GM06990 (cell line): Measurements from ENCODE around the gene CNTNAP2.
"Not testable (repeated sequence)": the region's sequence is repeated elsewhere in the genome, so short reads cannot be mapped to it uniquely, and the experiment has no call there.

Experiments used
- DNase-seq: peaks from one replicate; pipeline ENCODE4 v3.0.0-alpha.2; 2011; ENCODE audit not compliant: insufficient read length; ENCODE audit errors: extremely low read depth
- H3K27me3 ChIP-seq: replicated peaks from 2 replicates; pipeline ENCODE4 v1.6.0; 2011; ENCODE audit warnings: low read length; ENCODE audit not compliant: control insufficient read depth, insufficient read depth
- H3K36me3 ChIP-seq: 2 replicates; pipeline ENCODE4 v1.5.1; 2011; ENCODE audit warnings: low read length; ENCODE audit not compliant: control insufficient read depth, insufficient read depth
- H3K4me3 ChIP-seq: replicated peaks from 2 replicates; pipeline ENCODE4 v1.5.1; 2011; ENCODE audit warnings: low read depth, mild to moderate bottlenecking, control low read depth, low read length
- CTCF ChIP-seq: IDR thresholded peaks from 2 replicates; pipeline ENCODE4 v1.5.1; 2011; ENCODE audit warnings: low read length, control low read depth, mild to moderate bottlenecking, inconsistent platforms; ENCODE audit not compliant: insufficient read depth, poor library complexity, severe bottlenecking

Gene CNTNAP2

GRCh38 chr7:148330124-148330818, 2213.7 kb downstream of the CNTNAP2 start:
- DNase-seq: no peak
- no peak for TF ChIP-seq CTCF
- no peaks in the 10 kb centered on the region for H3K27me3 ChIP-seq
- no peak overlapping the region for H3K4me3 ChIP-seq
- no peaks in the 10 kb centered on the region for H3K36me3 ChIP-seq

GRCh38 chr7:148330822-148331221, 2214.2 kb downstream of the CNTNAP2 start:
- H3K36me3 ChIP-seq: no peaks in the 10 kb centered on the region
- no peak overlapping the region for H3K4me3 ChIP-seq
- H3K27me3 ChIP-seq: no peaks in the 10 kb centered on the region
- DNase-seq: no peak
- no peak for TF ChIP-seq CTCF

GRCh38 chr7:148331456-148331855, 2214.9 kb downstream of the CNTNAP2 start:
- not testable (repeated sequence) for H3K36me3 ChIP-seq, DNase-seq, H3K4me3 ChIP-seq, H3K27me3 ChIP-seq

- H3K36me3 ChIP-seq: no peaks in the 10 kb centered on the region
- H3K27me3 ChIP-seq: no peaks in the 10 kb centered on the region
- no peak overlapping the region for H3K4me3 ChIP-seq
- TF ChIP-seq CTCF: no peak
- DNase-seq: no peak
Observed at GRCh38 chr7:148332191-148333186, 2215.9 kb downstream of the CNTNAP2 start.

GRCh38 chr7:148334441-148334956, 2217.9 kb downstream of the CNTNAP2 start:
- no peak for TF ChIP-seq CTCF
- DNase-seq: no peak
- Histone ChIP-seq H3K27me3 (no peaks in the 10 kb centered on the region; the same call in 1 of the 2 replicates), H3K4me3 (no peak overlapping the region), H3K36me3 (no peaks in the 10 kb centered on the region)

- DNase-seq: no peak
- Histone ChIP-seq H3K36me3 (no peaks in the 10 kb centered on the region), H3K4me3 (no peak overlapping the region), H3K27me3 (no peaks in the 10 kb centered on the region; the same call in 1 of the 2 replicates)
- TF ChIP-seq CTCF: no peak
Observed at GRCh38 chr7:148334959-148335577, 2218.5 kb downstream of the CNTNAP2 start.
